ENCODE data around the gene BORCS6.

DNA sequence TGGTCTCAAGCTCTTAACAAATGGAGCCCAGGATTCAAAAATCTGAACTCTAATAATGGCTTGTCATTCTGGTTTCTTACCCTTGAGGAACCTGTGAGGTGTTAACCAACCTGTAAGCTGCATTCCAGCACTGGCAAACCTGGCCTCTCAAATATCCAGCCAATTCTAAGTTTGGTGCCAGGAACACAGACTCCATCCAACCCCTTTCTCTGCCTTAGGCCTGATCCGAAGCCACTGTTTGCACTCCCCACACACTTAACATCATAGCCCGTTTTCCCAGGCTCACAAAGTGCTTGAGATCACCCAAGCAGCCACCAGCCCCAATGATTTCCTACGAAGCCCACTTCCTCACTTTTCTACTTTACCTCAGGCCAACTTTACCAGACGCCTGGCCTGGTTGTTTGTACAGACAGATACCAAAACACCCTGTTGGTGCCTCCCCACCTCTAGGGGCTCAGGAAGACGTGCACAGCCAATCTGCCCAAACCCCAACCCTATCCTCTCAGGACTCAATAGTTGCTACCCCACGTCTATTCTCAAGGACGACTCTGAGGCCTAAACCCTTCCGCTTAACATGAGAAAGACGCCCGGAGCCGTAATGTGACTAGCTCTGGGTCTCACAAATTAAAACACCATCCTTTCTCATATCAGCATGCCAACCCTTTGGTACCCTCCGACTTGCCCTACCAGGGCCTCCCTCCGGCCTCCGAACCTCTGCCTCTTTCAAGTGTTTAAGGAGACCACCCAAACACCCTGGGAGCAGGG, 34.6 kb downstream of the BORCS6 start:
- TF ChIP-seq, protein P1, sequence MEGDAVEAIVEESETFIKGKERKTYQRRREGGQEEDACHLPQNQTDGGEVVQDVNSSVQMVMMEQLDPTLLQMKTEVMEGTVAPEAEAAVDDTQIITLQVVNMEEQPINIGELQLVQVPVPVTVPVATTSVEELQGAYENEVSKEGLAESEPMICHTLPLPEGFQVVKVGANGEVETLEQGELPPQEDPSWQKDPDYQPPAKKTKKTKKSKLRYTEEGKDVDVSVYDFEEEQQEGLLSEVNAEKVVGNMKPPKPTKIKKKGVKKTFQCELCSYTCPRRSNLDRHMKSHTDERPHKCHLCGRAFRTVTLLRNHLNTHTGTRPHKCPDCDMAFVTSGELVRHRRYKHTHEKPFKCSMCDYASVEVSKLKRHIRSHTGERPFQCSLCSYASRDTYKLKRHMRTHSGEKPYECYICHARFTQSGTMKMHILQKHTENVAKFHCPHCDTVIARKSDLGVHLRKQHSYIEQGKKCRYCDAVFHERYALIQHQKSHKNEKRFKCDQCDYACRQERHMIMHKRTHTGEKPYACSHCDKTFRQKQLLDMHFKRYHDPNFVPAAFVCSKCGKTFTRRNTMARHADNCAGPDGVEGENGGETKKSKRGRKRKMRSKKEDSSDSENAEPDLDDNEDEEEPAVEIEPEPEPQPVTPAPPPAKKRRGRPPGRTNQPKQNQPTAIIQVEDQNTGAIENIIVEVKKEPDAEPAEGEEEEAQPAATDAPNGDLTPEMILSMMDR (IDR thresholded peaks at IDR 0.05): no peak
- peak in 2 of 4 donors; percentile 22 to 41 for TF ChIP-seq POLR2A (IDR thresholded peaks at IDR 0.05)

Measured in esophagus squamous epithelium (tissue), 4 donors.